OCI-LY7 (cell line): ENCODE measurements around the gene ARRDC5. TPM values are rescaled to one million over a fixed set of nuclear protein-coding genes. Genes with fewer than 3 reads are reported as not detected.

Experiments
- BruUV-seq: library from RNA; stranded (reverse); fragments of 400-500 nt; replicated peaks from 2 replicates; lab custom pipeline; 2021; lab: Mats Ljungman, UMichigan
- CTCF ChIA-PET: fragments of 300-600 bp; sonication (Branson Sonifier 250); formaldehyde crosslinking; loops from one replicate; lab custom pipeline; 2022; ENCODE audit warnings: antibody characterized with exemption; ENCODE audit not compliant: unreplicated experiment; lab: Charles Lee
- POLR2A ChIA-PET: fragments of 300-600 bp; sonication (Branson Sonifier 250); formaldehyde crosslinking; loops from one replicate; lab custom pipeline; 2022; ENCODE audit warnings: antibody characterized with exemption; lab: Charles Lee
- DNase-seq: peaks from one replicate; pipeline ENCODE4 v3.0.0-alpha.2; 2015; ENCODE audit warnings: low spot score
- H2AFZ ChIP-seq: fragments of 200-600 bp; sonication (generic), shearing (Covaris generic); 2 replicates; pipeline ENCODE4 v1.6.1; 2014; ENCODE audit warnings: mild to moderate bottlenecking, antibody characterized with exemption, low read length, moderate library complexity
- H3K27ac ChIP-seq: fragments of 200-600 bp; sonication (generic); 2 replicates; pipeline ENCODE4 v1.5.1; 2014; ENCODE audit warnings: mixed run types, low read depth, mild to moderate bottlenecking, moderate library complexity, low read length, inconsistent platforms; ENCODE audit not compliant: poor library complexity, severe bottlenecking
- H3K36me3 ChIP-seq: fragments of 200-600 bp; sonication (generic); 2 replicates; pipeline ENCODE4 v1.6.1; 2014; ENCODE audit warnings: mild to moderate bottlenecking, antibody characterized with exemption, low read length, moderate library complexity, mixed read lengths; ENCODE audit not compliant: insufficient read depth
- H3K4me1 ChIP-seq: fragments of 200-600 bp; sonication (generic); 2 replicates; pipeline ENCODE4 v1.5.1; 2014; ENCODE audit warnings: mild to moderate bottlenecking, low read length; ENCODE audit not compliant: insufficient read depth, poor library complexity, severe bottlenecking
- H3K4me2 ChIP-seq: fragments of 200-600 bp; sonication (generic); 2 replicates; pipeline ENCODE4 v1.6.1; 2014; ENCODE audit warnings: mild to moderate bottlenecking, low read length
- H3K4me3 ChIP-seq: fragments of 200-600 bp; sonication (generic); 2 replicates; pipeline ENCODE4 v1.5.1; 2014; ENCODE audit warnings: mild to moderate bottlenecking, low read depth, low read length; ENCODE audit not compliant: poor library complexity, severe bottlenecking
- H3K79me2 ChIP-seq: fragments of 200-600 bp; sonication (generic); 2 replicates; pipeline ENCODE4 v1.6.1; 2016; ENCODE audit warnings: low read depth, mild to moderate bottlenecking, low read length, moderate library complexity, mixed read lengths; ENCODE audit not compliant: insufficient read depth
- H3K9me2 ChIP-seq: fragments of 200-600 bp; sonication (generic); 2 replicates; pipeline ENCODE4 v1.6.1; 2016; ENCODE audit warnings: mild to moderate bottlenecking, low read length, mixed read lengths; ENCODE audit not compliant: insufficient read depth
- H3K9me3 ChIP-seq: fragments of 200-600 bp; sonication (generic); 2 replicates; pipeline ENCODE4 v1.6.1; 2014; ENCODE audit warnings: mild to moderate bottlenecking, mixed run types, low read length, mixed read lengths
- H4K20me1 ChIP-seq: fragments of 200-600 bp; sonication (generic); 2 replicates; pipeline ENCODE4 v1.6.1; 2014; ENCODE audit warnings: mild to moderate bottlenecking, antibody characterized with exemption, low read length, moderate library complexity, mixed read lengths; ENCODE audit not compliant: insufficient read depth
- EZH2phosphoT487 ChIP-seq: fragments of 200-600 bp; sonication (generic); IDR thresholded peaks from 2 replicates; pipeline ENCODE4 v1.6.1; 2018; ENCODE audit warnings: low read depth, borderline replicate concordance, mild to moderate bottlenecking, mixed run types, antibody characterized with exemption, low read length, moderate library complexity, mixed read lengths
- intact Hi-C: fragments of 100-400 bp; cut with micrococcal nuclease; formaldehyde crosslinking; loops from one replicate; pipeline ENCODE4 v1.10.0; 2022; ENCODE audit not compliant: unreplicated experiment
- total RNA-seq, 2 experiments: library from RNA; depleted of rRNA in 1 of 2; stranded (reverse); fragments of >200 nt in 1 of 2; shearing (Covaris generic) in 1 of 2; gene quantifications; 2 replicates each; pipeline ENCODE4 v1.2.3, GENCODE V29; 2014 to 2022
- TF ChIP-seq, protein P1 (sequence below): fragments of 200-600 bp; sonication (generic); conservative IDR thresholded peaks from 2 replicates; pipeline ENCODE4 v1.5.1; 2014; ENCODE audit warnings: mild to moderate bottlenecking, antibody characterized with exemption, low read length, moderate library complexity, mixed read lengths

ARRDC5 gene
- total RNA-seq, 2 experiments from 2014 or later: not detected

DNA sequence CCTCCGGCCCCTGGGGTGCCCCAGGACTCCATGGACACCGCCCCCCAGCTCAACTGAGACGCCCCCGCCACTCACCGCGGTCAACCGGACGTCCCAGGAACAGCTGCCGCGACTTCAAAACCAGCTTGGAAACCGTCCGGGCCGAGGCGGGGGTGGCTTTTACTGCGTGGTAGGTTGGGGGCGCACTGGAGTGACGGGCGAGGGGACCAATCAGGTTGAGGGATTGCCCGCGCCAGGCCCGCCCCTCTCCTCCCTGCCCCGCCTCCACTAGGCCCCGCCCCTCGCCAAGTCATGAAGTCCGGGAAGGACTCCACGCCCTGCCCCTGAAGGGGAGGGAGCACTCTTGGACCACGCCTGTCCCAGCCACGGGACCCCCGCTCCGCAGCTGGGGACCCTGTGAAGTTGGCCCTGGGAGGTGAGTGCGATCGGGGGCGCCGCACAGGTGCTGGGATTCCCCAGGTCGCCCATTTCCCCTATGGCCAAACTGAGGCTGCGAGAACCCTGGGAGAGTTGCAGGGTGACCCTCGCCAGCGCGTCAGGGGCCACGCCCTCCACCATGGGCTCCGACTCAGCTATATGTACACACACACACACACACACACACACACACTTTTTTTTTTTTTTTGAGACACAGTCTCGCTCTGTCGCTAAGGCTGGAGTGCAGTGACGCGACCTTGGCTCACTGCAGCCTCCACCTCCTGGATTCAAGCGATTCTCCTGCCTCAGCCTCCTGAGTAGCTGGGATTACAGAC is 35.0 kb downstream of the ARRDC5 start, which contains the start of gene PLIN3:
Gene PLIN3 (minus strand): TSS at position 134 of the 752 bp plus-strand sequence. CDS start 6,273 bp downstream, outside the sequence.
- peak within 1 kb of the TSS; percentile 63 for H3K27ac ChIP-seq
- DNase-seq: peak; percentile 95
- no peaks in the 10 kb centered on the region for H4K20me1 ChIP-seq
- ChIA-PET POLR2A (interaction anchor here (0.6 to 1.8 kb wide), 4 partner anchors 8 to 735 kb away, joined by 3 read pairs; no protein-coding TSS in a partner anchor), CTCF (interaction anchor here (0.6 to 0.7 kb wide), 2 partner anchors 74 to 76 kb away, joined by 3 read pairs; partner anchors contain the start of gene FEM1A)
- peak within 1 kb of the TSS; percentile 92 for H3K4me2 ChIP-seq
- no peaks in the 10 kb centered on the region for H3K9me3 ChIP-seq
- H3K9me2 ChIP-seq: no peaks in the 10 kb centered on the region
- H3K4me3 ChIP-seq: peak within 1 kb of the TSS; percentile 78
- BruUV-seq: no TSS peak
- H3K79me2 ChIP-seq: peaks cover 34% of the 10 kb centered on the region
- H3K36me3 ChIP-seq: peaks cover 8% of the 10 kb centered on the region
- peak within 1 kb of the TSS; percentile 31; the same call in 1 of the 2 replicates for H2AFZ ChIP-seq
- TF ChIP-seq, protein P1, sequence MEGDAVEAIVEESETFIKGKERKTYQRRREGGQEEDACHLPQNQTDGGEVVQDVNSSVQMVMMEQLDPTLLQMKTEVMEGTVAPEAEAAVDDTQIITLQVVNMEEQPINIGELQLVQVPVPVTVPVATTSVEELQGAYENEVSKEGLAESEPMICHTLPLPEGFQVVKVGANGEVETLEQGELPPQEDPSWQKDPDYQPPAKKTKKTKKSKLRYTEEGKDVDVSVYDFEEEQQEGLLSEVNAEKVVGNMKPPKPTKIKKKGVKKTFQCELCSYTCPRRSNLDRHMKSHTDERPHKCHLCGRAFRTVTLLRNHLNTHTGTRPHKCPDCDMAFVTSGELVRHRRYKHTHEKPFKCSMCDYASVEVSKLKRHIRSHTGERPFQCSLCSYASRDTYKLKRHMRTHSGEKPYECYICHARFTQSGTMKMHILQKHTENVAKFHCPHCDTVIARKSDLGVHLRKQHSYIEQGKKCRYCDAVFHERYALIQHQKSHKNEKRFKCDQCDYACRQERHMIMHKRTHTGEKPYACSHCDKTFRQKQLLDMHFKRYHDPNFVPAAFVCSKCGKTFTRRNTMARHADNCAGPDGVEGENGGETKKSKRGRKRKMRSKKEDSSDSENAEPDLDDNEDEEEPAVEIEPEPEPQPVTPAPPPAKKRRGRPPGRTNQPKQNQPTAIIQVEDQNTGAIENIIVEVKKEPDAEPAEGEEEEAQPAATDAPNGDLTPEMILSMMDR: no peak
- TF ChIP-seq EZH2phosphoT487: no peak
- intact Hi-C loops: loop anchor here (10.0 kb wide), 1 partner anchor 97 kb away; the partner anchor contains the start of gene KDM4B
- peaks cover 51% of the 10 kb centered on the region for H3K4me1 ChIP-seq

DNA sequence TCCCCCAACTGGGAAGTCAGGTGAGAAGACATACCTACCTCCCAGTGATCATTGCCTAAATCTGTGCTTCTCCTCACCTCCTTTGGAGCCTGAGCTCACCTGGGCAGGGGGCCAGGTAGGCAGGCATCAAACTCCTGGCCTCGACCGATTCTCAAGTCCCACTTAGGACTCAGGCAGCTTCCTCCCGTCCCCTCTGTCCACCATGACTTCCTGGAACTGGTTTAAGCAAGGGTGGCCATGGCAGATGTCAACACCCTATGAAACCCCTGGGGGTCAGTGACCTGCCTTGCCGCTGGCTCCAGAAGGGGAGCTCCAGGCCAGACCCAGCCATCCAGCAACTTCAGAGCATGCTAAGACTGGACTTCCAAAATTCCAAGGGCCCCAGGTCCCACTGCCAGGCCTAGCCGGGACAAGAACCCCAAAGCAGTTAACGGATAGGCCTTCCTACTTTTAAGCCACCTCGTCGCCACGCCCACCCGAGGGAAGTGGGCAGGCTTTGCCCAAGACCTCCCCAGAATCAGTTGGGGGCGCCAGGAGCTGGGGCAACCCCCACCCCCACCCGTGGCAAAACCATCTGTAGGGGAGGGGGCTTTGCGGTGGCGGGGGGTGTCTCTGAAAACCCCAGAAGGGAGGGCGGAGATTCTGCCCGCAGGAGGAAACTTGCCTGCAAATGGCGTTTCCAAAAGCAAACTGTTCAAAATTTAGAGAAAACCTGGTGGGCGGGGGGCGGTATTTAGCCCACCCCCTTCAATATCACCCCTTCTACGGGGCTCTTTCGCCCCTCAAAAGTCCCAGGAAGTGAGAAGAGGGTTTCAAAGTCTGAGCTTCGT is 35.9 kb downstream of the ARRDC5 start:
- ChIA-PET CTCF (no interaction called here), POLR2A (interaction anchor here (0.6 to 1.8 kb wide), 4 partner anchors 9 to 734 kb away, joined by 3 read pairs; no protein-coding TSS in a partner anchor)
- TSS peak; percentile 82 for BruUV-seq
- Histone ChIP-seq H3K4me2 (peak overlapping the region; percentile 92), H4K20me1 (no peaks in the 10 kb centered on the region), H3K4me1 (peaks cover 54% of the 10 kb centered on the region), H3K4me3 (peak overlapping the region; percentile 78), H2AFZ (peak overlapping the region; percentile 12; the same call in 1 of the 2 replicates), H3K27ac (peak overlapping the region; percentile 63), H3K79me2 (peaks cover 42% of the 10 kb centered on the region), H3K36me3 (peaks cover 17% of the 10 kb centered on the region), H3K9me2 (no peaks in the 10 kb centered on the region), H3K9me3 (no peaks in the 10 kb centered on the region)
- intact Hi-C loops: loop anchor here (10.0 kb wide), 1 partner anchor 98 kb away; the partner anchor contains the start of gene KDM4B
- peak; percentile 63 for DNase-seq
- TF ChIP-seq, protein P1: no peak; the same call in 1 of the 2 replicates
